NT2/D1 (cell line): ENCODE data around the gene PHETA1.
A peak's percentile ranks its signal among the peaks of the same experiment; 100 is the strongest.
"Not testable (repeated sequence)": the region's sequence is repeated elsewhere in the genome, so short reads cannot be mapped to it uniquely, and the experiment has no call there.

Experiments
- DNase-seq: peaks from one replicate; pipeline ENCODE4 v3.0.0-alpha.2; 2011; ENCODE audit warnings: low read depth, low spot score
- H3K27me3 ChIP-seq: 2 replicates; pipeline ENCODE4 v1.6.0; 2011; ENCODE audit warnings: mild to moderate bottlenecking; ENCODE audit not compliant: insufficient read length, insufficient read depth
- H3K36me3 ChIP-seq: 2 replicates; pipeline ENCODE4 v1.6.1; 2011; ENCODE audit warnings: mild to moderate bottlenecking, low read length, mixed read lengths; ENCODE audit not compliant: insufficient read depth, insufficient read length
- H3K4me1 ChIP-seq: 2 replicates; pipeline ENCODE4 v1.5.1; 2011; ENCODE audit not compliant: insufficient read depth, insufficient read length
- H3K4me3 ChIP-seq: 2 replicates; pipeline ENCODE4 v1.5.1; 2011; ENCODE audit warnings: low read depth; ENCODE audit not compliant: insufficient read length
- H3K9ac ChIP-seq: 2 replicates; pipeline ENCODE4 v1.6.0; 2011; ENCODE audit warnings: low read depth; ENCODE audit not compliant: insufficient read length
- H3K9me3 ChIP-seq: 2 replicates; pipeline ENCODE4 v1.5.1; 2011; ENCODE audit warnings: mild to moderate bottlenecking, low read length; ENCODE audit not compliant: insufficient read depth
- SUZ12 ChIP-seq: IDR thresholded peaks from 2 replicates; pipeline ENCODE4 v1.6.1; 2011; ENCODE audit not compliant: insufficient read length, insufficient read depth; ENCODE audit errors: extremely low read depth
- YY1 ChIP-seq: IDR thresholded peaks from 2 replicates; pipeline ENCODE4 v1.6.1; 2011; ENCODE audit not compliant: insufficient read length, insufficient read depth
- ZNF274 ChIP-seq: IDR thresholded peaks from 2 replicates; pipeline ENCODE4 v1.6.1; 2011; ENCODE audit warnings: mild to moderate bottlenecking, low read depth, low read length

Gene PHETA1

GRCh38 chr12:111408116-111408440, 39.2 kb upstream of the PHETA1 start:
- no peaks in the 10 kb centered on the region for H3K27me3 ChIP-seq
- no peaks in the 10 kb centered on the region for H3K9me3 ChIP-seq
- TF ChIP-seq SUZ12 (no peak), ZNF274 (no peak), YY1 (no peak)
- H3K4me3 ChIP-seq = no peak overlapping the region
- peaks cover 10% of the 10 kb centered on the region for H3K36me3 ChIP-seq
- DNase-seq = no peak
- peaks cover 42% of the 10 kb centered on the region for H3K4me1 ChIP-seq
- no peak overlapping the region for H3K9ac ChIP-seq

DNA sequence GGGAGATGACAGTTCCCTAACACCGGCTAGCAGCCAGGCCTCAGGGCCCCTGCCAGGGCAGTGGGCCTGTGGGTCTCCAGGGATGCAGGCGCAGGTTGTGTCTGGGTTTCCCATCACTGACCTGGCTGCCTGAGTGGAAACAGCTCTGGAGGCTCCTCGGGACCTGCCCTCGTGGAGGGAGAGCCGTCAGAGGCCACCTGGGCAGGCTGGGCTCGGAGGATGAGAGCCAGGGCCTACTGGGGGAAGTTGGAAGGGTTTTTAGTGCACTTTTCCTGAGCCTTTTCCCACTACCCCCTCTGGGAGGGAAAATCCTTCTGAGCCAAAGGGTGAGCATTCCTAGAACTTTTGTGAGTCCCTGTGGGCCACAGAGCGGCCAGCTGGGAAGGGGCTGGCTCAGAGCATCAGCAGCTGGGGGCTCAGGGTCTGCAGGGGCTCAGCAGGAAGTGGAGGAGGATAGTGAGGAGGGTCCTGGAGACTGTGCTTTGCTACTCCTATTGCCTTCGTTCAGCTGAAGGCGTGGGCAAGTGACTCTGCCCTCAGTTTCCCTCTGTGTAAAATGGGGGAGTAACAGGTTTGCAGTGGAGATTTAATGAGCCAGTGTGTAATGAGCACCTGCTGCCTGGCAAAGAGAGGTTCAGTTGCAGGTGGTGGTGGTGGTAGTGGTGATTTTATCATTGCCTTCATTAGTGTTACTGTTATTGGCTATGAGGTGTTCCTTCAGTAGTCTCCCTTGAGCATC, 38.7 kb upstream of the PHETA1 start:
- TF ChIP-seq YY1 (no peak), ZNF274 (no peak), SUZ12 (no peak)
- peak overlapping the region; percentile 93 for H3K9ac ChIP-seq
- peak overlapping the region; percentile 92 for H3K4me3 ChIP-seq
- H3K36me3 ChIP-seq = peaks cover 10% of the 10 kb centered on the region
- DNase-seq = no peak
- H3K27me3 ChIP-seq = no peaks in the 10 kb centered on the region
- no peaks in the 10 kb centered on the region for H3K9me3 ChIP-seq
- peaks cover 38% of the 10 kb centered on the region for H3K4me1 ChIP-seq

DNA sequence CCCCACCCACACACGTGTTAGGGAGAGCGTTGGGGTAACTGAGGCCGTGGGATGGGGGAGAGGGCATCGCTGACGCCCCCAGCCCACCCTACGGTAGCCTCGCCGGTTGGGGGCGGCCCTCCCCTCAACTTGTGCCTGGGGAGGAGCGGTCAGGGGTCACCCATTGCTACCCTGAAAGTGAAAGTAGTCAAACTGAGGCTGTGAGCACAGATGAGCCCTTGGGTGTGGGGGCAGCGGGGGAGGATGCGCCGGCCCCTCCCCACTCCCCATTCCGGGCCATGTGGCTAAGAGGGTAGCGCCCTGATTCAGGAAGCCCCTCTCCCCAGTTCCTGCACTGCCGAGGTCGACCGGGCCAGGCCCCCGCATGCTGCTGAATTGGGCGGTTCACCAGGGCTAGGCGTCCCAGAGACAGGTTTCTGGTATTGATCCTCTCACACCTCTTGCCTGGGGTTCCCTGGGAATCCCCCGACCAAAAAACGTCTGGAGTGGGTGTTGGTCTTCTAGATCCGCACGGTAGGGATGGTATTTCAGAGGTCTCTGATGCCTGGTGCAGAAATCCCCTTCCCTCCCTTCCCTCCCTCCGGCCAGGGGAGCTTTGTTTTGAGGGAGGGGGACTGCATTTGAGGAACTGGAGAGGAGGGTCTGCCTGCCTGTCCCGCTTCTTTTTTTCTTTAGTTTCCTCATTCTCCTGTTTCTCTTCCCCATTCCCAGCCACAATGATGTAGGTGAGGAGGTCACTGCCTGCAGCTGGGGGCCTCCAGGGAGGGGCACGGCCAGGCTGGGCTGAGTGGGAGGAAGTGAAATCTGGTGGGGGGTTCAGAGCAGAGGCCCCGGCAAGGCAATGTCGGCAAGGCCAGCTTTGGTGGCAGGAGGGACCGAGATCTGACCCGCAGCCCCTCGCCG, 37.8 kb upstream of the PHETA1 start:
- Histone ChIP-seq H3K4me3 (peak overlapping the region; percentile 92), H3K9me3 (no peaks in the 10 kb centered on the region), H3K27me3 (no peaks in the 10 kb centered on the region), H3K9ac (peak overlapping the region; percentile 93), H3K4me1 (peaks cover 35% of the 10 kb centered on the region), H3K36me3 (peaks cover 10% of the 10 kb centered on the region)
- TF ChIP-seq YY1 (no peak), SUZ12 (no peak), ZNF274 (no peak)
- DNase-seq = no peak

GRCh38 chr12:111405859-111406473, 37.1 kb upstream of the PHETA1 start, which contains the start of gene SH2B3:
Gene SH2B3 (plus strand): TSS chr12:111405923. CDS start chr12:111418146, 12,223 bp downstream.
- H3K27me3 ChIP-seq = no peaks in the 10 kb centered on the region
- H3K4me3 ChIP-seq = peak within 1 kb of the TSS; percentile 92
- H3K36me3 ChIP-seq = peaks cover 10% of the 10 kb centered on the region
- no peaks in the 10 kb centered on the region for H3K9me3 ChIP-seq
- H3K9ac ChIP-seq = peak within 1 kb of the TSS; percentile 93
- TF ChIP-seq YY1 (no peak), SUZ12 (no peak), ZNF274 (no peak)
- no peak for DNase-seq
- peaks cover 28% of the 10 kb centered on the region for H3K4me1 ChIP-seq

GRCh38 chr12:111405149-111405858, 36.4 kb upstream of the PHETA1 start:
- Histone ChIP-seq H3K4me1 (peaks cover 22% of the 10 kb centered on the region), H3K9me3 (no peaks in the 10 kb centered on the region), H3K9ac (peak overlapping the region; percentile 43)

GRCh38 chr12:111404362-111405148, 35.7 kb upstream of the PHETA1 start:
- DNase-seq = peak; percentile 49
- H3K4me1 ChIP-seq = peaks cover 15% of the 10 kb centered on the region
- peak overlapping the region; percentile 47 for H3K4me3 ChIP-seq
- H3K36me3 ChIP-seq = peaks cover 10% of the 10 kb centered on the region
- TF ChIP-seq YY1 (no peak), SUZ12 (no peak), ZNF274 (no peak)
- H3K9me3 ChIP-seq = no peaks in the 10 kb centered on the region
- no peaks in the 10 kb centered on the region for H3K27me3 ChIP-seq
- peak overlapping the region; percentile 43 for H3K9ac ChIP-seq

More at GRCh38 chr12:111405149-111405858, 36.4 kb upstream of the PHETA1 start:
- DNase-seq = peak; percentile 98
- no peaks in the 10 kb centered on the region for H3K27me3 ChIP-seq
- H3K36me3 ChIP-seq = peaks cover 10% of the 10 kb centered on the region
- TF ChIP-seq ZNF274 (no peak), YY1 (no peak), SUZ12 (no peak)
- peak overlapping the region; percentile 47 for H3K4me3 ChIP-seq

DNA sequence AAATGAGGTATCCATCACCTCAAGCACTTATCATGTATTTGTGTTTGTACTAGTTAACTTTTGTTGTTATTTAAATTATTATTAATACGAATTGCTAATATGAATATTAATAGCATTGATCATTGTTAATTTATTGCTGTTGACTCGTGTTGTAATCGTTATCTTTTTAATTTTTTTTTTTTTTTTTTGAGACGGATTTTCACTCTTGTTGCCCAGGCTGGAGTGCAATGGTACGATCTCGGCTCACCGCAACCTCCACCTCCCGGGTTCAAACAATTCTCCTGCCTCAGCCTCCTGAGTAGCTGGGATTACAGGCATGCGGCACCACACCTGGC, 33.6 kb upstream of the PHETA1 start:
- not testable (repeated sequence) for H3K36me3 ChIP-seq, DNase-seq, H3K9me3 ChIP-seq, H3K27me3 ChIP-seq, H3K4me3 ChIP-seq, H3K9ac ChIP-seq
- peaks cover 12% of the 10 kb centered on the region for H3K4me1 ChIP-seq
